PC-9 (cell line): Measurements from ENCODE around the gene P4HB. TPM values are rescaled to one million over a fixed set of nuclear protein-coding genes. Genes with fewer than 3 reads are reported as not detected.

Source experiments
- BruUV-seq: library from RNA; stranded (reverse); fragments of 400-500 nt; replicated peaks from 2 replicates; lab custom pipeline; 2021; lab: Mats Ljungman, UMichigan
- CTCF ChIA-PET: fragments of 300-600 bp; sonication (Branson Sonifier 250); formaldehyde crosslinking; loops from one replicate; lab custom pipeline; 2022; ENCODE audit warnings: antibody characterized with exemption; lab: Charles Lee
- POLR2A ChIA-PET: fragments of 300-600 bp; sonication (Branson Sonifier 250); formaldehyde crosslinking; loops from one replicate; lab custom pipeline; 2022; ENCODE audit warnings: antibody characterized with exemption; ENCODE audit not compliant: unreplicated experiment; lab: Charles Lee
- DNase-seq, 2 experiments: peaks; one replicate each; pipeline versions ENCODE4 v3.0.0 to v3.0.0-alpha.2; 2015 to 2022; ENCODE audit warnings: mixed read lengths in 1 of 2
- H2AFZ ChIP-seq: fragments of 200-600 bp; sonication (generic); 2 replicates; pipeline ENCODE4 v1.8.1; 2017; ENCODE audit warnings: antibody characterized with exemption
- H3F3A ChIP-seq: fragments of 200-600 bp; sonication (generic); 2 replicates; pipeline ENCODE4 v1.8.1; 2017; ENCODE audit warnings: antibody characterized with exemption, mild to moderate bottlenecking, low read depth; ENCODE audit not compliant: insufficient read depth
- H3K27ac ChIP-seq: fragments of 200-600 bp; sonication (generic); 2 replicates; pipeline ENCODE4 v1.6.1; 2016; ENCODE audit warnings: mixed run types
- H3K27me3 ChIP-seq: fragments of 200-600 bp; sonication (generic); 2 replicates; pipeline ENCODE4 v1.6.1; 2016; ENCODE audit warnings: low read depth, mixed run types; ENCODE audit not compliant: insufficient read depth
- H3K36me3 ChIP-seq: fragments of 200-600 bp; sonication (generic); 2 replicates; pipeline ENCODE4 v1.6.1; 2016; ENCODE audit warnings: low read depth, mixed run types
- H3K4me1 ChIP-seq: fragments of 200-600 bp; sonication (generic); replicated peaks from 2 replicates; pipeline ENCODE4 v1.6.1; 2016; ENCODE audit warnings: mixed run types; ENCODE audit not compliant: insufficient read depth
- H3K4me2 ChIP-seq: fragments of 200-600 bp; sonication (generic); 2 replicates; pipeline ENCODE4 v1.6.1; 2017; ENCODE audit warnings: mixed run types
- H3K4me3 ChIP-seq: fragments of 200-600 bp; sonication (generic); 2 replicates; pipeline ENCODE4 v1.6.1; 2016; ENCODE audit warnings: mixed run types
- H3K79me2 ChIP-seq: fragments of 200-600 bp; sonication (generic); 2 replicates; pipeline ENCODE4 v1.6.1; 2017; ENCODE audit warnings: low read depth, mixed run types
- H3K9me2 ChIP-seq: fragments of 200-600 bp; sonication (generic); 2 replicates; pipeline ENCODE4 v1.8.1; 2017; ENCODE audit warnings: mild to moderate bottlenecking; ENCODE audit not compliant: insufficient read depth
- H3K9me3 ChIP-seq: fragments of 200-600 bp; sonication (generic); 2 replicates; pipeline ENCODE4 v1.8.1; 2016; ENCODE audit warnings: low read depth; ENCODE audit not compliant: insufficient read depth
- H4K20me1 ChIP-seq: fragments of 200-600 bp; sonication (generic); 2 replicates; pipeline ENCODE4 v1.8.1; 2017; ENCODE audit not compliant: insufficient read depth
- EZH2 ChIP-seq: fragments of 200-600 bp; sonication (generic); IDR thresholded peaks from 2 replicates; pipeline ENCODE4 v1.8.0; 2017; ENCODE audit warnings: antibody characterized with exemption, low read depth
- intact Hi-C: fragments of 100-400 bp; cut with micrococcal nuclease; formaldehyde crosslinking; loops from one replicate; pipeline ENCODE4 v1.10.0; 2022; ENCODE audit not compliant: unreplicated experiment
- total RNA-seq: library from RNA; stranded (reverse); gene quantifications from 2 replicates; pipeline ENCODE4 v1.2.3, GENCODE V29; 2021
- TF ChIP-seq, protein P1 (sequence below): fragments of 200-600 bp; sonication (generic); conservative IDR thresholded peaks from 2 replicates; pipeline ENCODE4 v1.6.1; 2017; ENCODE audit warnings: mixed run types, antibody characterized with exemption, mild to moderate bottlenecking, moderate library complexity

Gene P4HB
- total RNA-seq, 1 experiment from 2014 or later, result 636 TPM

DNA sequence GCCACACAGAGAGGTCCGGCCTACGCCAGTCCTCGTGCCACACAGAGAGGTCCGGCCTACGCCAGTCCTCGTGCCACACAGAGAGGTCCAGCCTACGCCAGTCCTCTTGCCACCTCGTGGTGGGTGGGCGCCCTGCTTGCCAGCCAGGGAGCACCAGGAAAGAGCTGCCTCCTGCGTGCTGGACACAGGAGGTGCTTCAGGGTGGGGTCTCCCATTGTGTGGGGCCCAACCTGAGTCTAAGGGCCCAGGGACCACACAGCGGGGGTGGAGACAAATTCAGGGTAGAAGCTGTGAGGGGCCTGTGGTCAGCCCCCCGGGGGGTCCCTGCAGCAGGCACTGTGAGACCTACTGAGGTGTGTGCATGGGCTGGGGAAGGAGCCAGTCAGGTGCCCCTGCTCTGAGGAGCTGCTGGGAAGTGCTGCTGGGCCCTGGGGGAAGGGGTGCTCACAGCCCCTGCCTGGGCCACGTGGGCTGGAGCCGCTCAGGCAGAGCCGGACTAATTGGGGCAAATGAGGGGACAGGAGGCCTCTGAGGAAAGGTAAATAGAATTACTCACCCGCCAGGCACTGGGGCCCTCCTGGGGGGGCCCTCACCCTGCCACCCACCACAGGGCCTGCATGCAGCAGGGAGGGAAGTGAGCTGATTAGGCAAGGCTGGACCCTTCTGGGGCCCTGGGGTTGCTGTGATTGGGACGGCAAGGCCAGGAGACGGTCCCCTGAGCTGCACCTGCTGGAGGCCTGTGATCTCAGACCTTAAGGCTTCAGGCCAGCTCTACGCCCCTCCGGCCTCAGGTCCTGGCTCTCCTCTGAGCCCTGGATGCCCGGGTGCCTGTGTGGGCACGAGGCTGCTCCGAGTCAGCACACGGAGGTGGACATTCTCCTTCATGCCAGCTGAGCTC, 45.3 kb downstream of the P4HB start:
- no peak overlapping the region for H3K4me3 ChIP-seq
- TF ChIP-seq, protein P1, sequence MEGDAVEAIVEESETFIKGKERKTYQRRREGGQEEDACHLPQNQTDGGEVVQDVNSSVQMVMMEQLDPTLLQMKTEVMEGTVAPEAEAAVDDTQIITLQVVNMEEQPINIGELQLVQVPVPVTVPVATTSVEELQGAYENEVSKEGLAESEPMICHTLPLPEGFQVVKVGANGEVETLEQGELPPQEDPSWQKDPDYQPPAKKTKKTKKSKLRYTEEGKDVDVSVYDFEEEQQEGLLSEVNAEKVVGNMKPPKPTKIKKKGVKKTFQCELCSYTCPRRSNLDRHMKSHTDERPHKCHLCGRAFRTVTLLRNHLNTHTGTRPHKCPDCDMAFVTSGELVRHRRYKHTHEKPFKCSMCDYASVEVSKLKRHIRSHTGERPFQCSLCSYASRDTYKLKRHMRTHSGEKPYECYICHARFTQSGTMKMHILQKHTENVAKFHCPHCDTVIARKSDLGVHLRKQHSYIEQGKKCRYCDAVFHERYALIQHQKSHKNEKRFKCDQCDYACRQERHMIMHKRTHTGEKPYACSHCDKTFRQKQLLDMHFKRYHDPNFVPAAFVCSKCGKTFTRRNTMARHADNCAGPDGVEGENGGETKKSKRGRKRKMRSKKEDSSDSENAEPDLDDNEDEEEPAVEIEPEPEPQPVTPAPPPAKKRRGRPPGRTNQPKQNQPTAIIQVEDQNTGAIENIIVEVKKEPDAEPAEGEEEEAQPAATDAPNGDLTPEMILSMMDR, result no peak
- TF ChIP-seq EZH2, result no peak
- CTCF ChIA-PET, result no interaction called here
- intact Hi-C loops, result no loop called here
- POLR2A ChIA-PET, result interaction anchor here (0.7 kb wide), 1 partner anchor 10 kb away, joined by 8 read pairs; no protein-coding TSS in a partner anchor
- H3K4me1 ChIP-seq, result no peaks in the 10 kb centered on the region
- no peaks in the 10 kb centered on the region for H4K20me1 ChIP-seq
- no peaks in the 10 kb centered on the region for H3K9me2 ChIP-seq
- no peaks in the 10 kb centered on the region for H3K9me3 ChIP-seq
- no peaks in the 10 kb centered on the region for H3F3A ChIP-seq
- no peak overlapping the region for H3K27ac ChIP-seq
- H3K79me2 ChIP-seq, result no peaks in the 10 kb centered on the region
- DNase-seq, result peak; percentile 36 to 45
- no TSS peak for BruUV-seq
- 0 out of 2 replicates have a peak, but pooled peaks cover 2% of the 10 kb centered on the region for H3K27me3 ChIP-seq
- H2AFZ ChIP-seq, result no peak overlapping the region
- H3K36me3 ChIP-seq, result no peaks in the 10 kb centered on the region
- peak overlapping the region; percentile 25 for H3K4me2 ChIP-seq

GRCh38 chr17:81813861-81814683, 46.3 kb downstream of the P4HB start:
- Histone ChIP-seq H3K36me3 (no peaks in the 10 kb centered on the region), H2AFZ (no peak overlapping the region), H3K27ac (no peak overlapping the region), H3K79me2 (no peaks in the 10 kb centered on the region), H3F3A (no peaks in the 10 kb centered on the region), H3K4me1 (no peaks in the 10 kb centered on the region), H3K9me3 (no peaks in the 10 kb centered on the region), H3K4me2 (no peak overlapping the region), H3K4me3 (no peak overlapping the region), H4K20me1 (no peaks in the 10 kb centered on the region), H3K27me3 (0 out of 2 replicates have a peak, but pooled peaks cover 2% of the 10 kb centered on the region), H3K9me2 (no peaks in the 10 kb centered on the region)
- no TSS peak for BruUV-seq
- CTCF ChIA-PET, result no interaction called here
- DNase-seq, result no peak
- intact Hi-C loops, result no loop called here
- TF ChIP-seq, protein P1, result no peak
- TF ChIP-seq EZH2, result no peak
- POLR2A ChIA-PET, result no interaction called here

- no peak overlapping the region for H3K27ac ChIP-seq
- no peak overlapping the region for H3K4me2 ChIP-seq
- ChIA-PET POLR2A (interaction anchor here (0.5 kb wide), 1 partner anchor 293 kb away, joined by 4 read pairs; no protein-coding TSS in a partner anchor), CTCF (no interaction called here)
- H3K4me3 ChIP-seq, result no peak overlapping the region
- no peaks in the 10 kb centered on the region for H4K20me1 ChIP-seq
- no peaks in the 10 kb centered on the region for H3K36me3 ChIP-seq
- no peaks in the 10 kb centered on the region for H3K4me1 ChIP-seq
- no peaks in the 10 kb centered on the region for H3K79me2 ChIP-seq
- no peaks in the 10 kb centered on the region for H3K9me3 ChIP-seq
- TF ChIP-seq EZH2, result no peak
- TF ChIP-seq, protein P1, result no peak
- DNase-seq, result no peak
- no peak overlapping the region for H2AFZ ChIP-seq
- BruUV-seq, result no TSS peak
- H3K27me3 ChIP-seq, result 0 out of 2 replicates have a peak, but pooled peaks cover 2% of the 10 kb centered on the region
- no peaks in the 10 kb centered on the region for H3K9me2 ChIP-seq
- H3F3A ChIP-seq, result no peaks in the 10 kb centered on the region
- intact Hi-C loops, result no loop called here
These were observed 47.0 kb downstream of the P4HB start for GRCh38 chr17:81813371-81813684.
